GM21360 (cell line): ENCODE results near the gene CYP2A7.
"Not testable (repeated sequence)": the region's sequence is repeated elsewhere in the genome, so short reads cannot be mapped to it uniquely, and the experiment has no call there.

ENCODE experiments used
- ATAC-seq: cut with Tn5 transposase; IDR thresholded peaks from one replicate; pipeline ENCODE4 v1.9.1; 2021; ENCODE audit warnings: mild to moderate bottlenecking, moderate library complexity; ENCODE audit not compliant: unreplicated experiment

The CYP2A7 gene

GRCh38 chr19:40899964-40900363 lies 17.9 kb upstream of the CYP2A7 start:
- ATAC-seq = not testable (repeated sequence)

GRCh38 chr19:40896843-40897789 lies 15.1 kb upstream of the CYP2A7 start:
- not testable (repeated sequence) for ATAC-seq

- ATAC-seq = no peak
Observed at GRCh38 chr19:40896418-40896796, 14.4 kb upstream of the CYP2A7 start.

GRCh38 chr19:40893112-40893511 lies 11.1 kb upstream of the CYP2A7 start:
- no peak for ATAC-seq

- ATAC-seq = no peak
Observed at GRCh38 chr19:40889366-40889765, 7.3 kb upstream of the CYP2A7 start.

GRCh38 chr19:40888191-40888590 lies 6.2 kb upstream of the CYP2A7 start:
- ATAC-seq = no peak

- ATAC-seq = not testable (repeated sequence)
Observed at GRCh38 chr19:40884187-40884931, 2.3 kb upstream of the CYP2A7 start.

GRCh38 chr19:40879349-40879748 lies 2.7 kb downstream of the CYP2A7 start:
- ATAC-seq = not testable (repeated sequence)

GRCh38 chr19:40875526-40875951 lies 6.5 kb downstream of the CYP2A7 start:
- not testable (repeated sequence) for ATAC-seq

- not testable (repeated sequence) for ATAC-seq
Observed at GRCh38 chr19:40874874-40875273, 7.2 kb downstream of the CYP2A7 start.

GRCh38 chr19:40873873-40874272 lies 8.2 kb downstream of the CYP2A7 start:
- ATAC-seq = not testable (repeated sequence)

GRCh38 chr19:40872209-40872608 lies 9.8 kb downstream of the CYP2A7 start:
- ATAC-seq = no peak

GRCh38 chr19:40867701-40868100 lies 14.3 kb downstream of the CYP2A7 start:
- no peak for ATAC-seq

- ATAC-seq = not testable (repeated sequence)
Observed at GRCh38 chr19:40864739-40865496, 17.1 kb downstream of the CYP2A7 start.

- no peak for ATAC-seq
Observed at GRCh38 chr19:40862785-40863184, 19.2 kb downstream of the CYP2A7 start.

- no peak for ATAC-seq
Observed at GRCh38 chr19:40862333-40862732, 19.7 kb downstream of the CYP2A7 start.

- no peak for ATAC-seq
Observed at GRCh38 chr19:40858109-40858508, 23.9 kb downstream of the CYP2A7 start.

GRCh38 chr19:40852467-40853152 lies 29.4 kb downstream of the CYP2A7 start:
- ATAC-seq = not testable (repeated sequence)

GRCh38 chr19:40850277-40850676 lies 31.8 kb downstream of the CYP2A7 start, which contains the start of gene CYP2A6:
CYP2A6 (minus strand) TSS chr19:40850447; CDS start chr19:40850426, 21 bp downstream.
- not testable (repeated sequence) for ATAC-seq

GRCh38 chr19:40846722-40847121 lies 35.3 kb downstream of the CYP2A7 start:
- ATAC-seq = not testable (repeated sequence)
